HL-60 (cell line): ENCODE measurements around the gene PCK1.

Experiments used
- DNase-seq, 2 experiments: peaks; one replicate each; pipeline ENCODE4 v3.0.0-alpha.2; 2010 to 2020; ENCODE audit warnings: low read depth in 1 of 2, low spot score in 1 of 2
- H3K27ac ChIP-seq: fragments of 250-450 bp; sonication (Bioruptor Pico); replicated peaks from 2 replicates; pipeline ENCODE4 v1.5.1; 2020; ENCODE audit warnings: mild to moderate bottlenecking, moderate library complexity
- H3K27me3 ChIP-seq: fragments of 250-450 bp; sonication (Bioruptor Pico); 2 replicates; pipeline ENCODE4 v1.5.1; 2021; ENCODE audit warnings: mild to moderate bottlenecking, moderate library complexity; ENCODE audit not compliant: insufficient read depth, poor library complexity, severe bottlenecking
- H3K4me3 ChIP-seq: replicated peaks from 2 replicates; pipeline ENCODE4 v1.5.1; 2011; ENCODE audit warnings: mild to moderate bottlenecking, control low read depth, low read length; ENCODE audit not compliant: insufficient read depth
- GABPA ChIP-seq: IDR thresholded peaks from 2 replicates; pipeline ENCODE4 v1.6.1; 2012; ENCODE audit warnings: low read depth
- POLR2AphosphoS5 ChIP-seq: IDR thresholded peaks from 2 replicates; pipeline ENCODE4 v1.6.1; 2012; ENCODE audit warnings: low read depth
- SPI1 ChIP-seq: IDR thresholded peaks from 2 replicates; pipeline ENCODE4 v1.6.1; 2012; ENCODE audit warnings: low read depth, mild to moderate bottlenecking, borderline replicate concordance
- TF ChIP-seq, protein P1 (sequence below): IDR thresholded peaks from one replicate; pipeline ENCODE4 v1.5.1; 2011; ENCODE audit warnings: low read length, control low read depth, inconsistent platforms; ENCODE audit not compliant: insufficient read depth
- TF ChIP-seq, protein P2 (sequence below): IDR thresholded peaks from 2 replicates; pipeline ENCODE4 v1.6.1; 2012; ENCODE audit warnings: low read depth; ENCODE audit not compliant: insufficient replicate concordance

The PCK1 gene

DNA sequence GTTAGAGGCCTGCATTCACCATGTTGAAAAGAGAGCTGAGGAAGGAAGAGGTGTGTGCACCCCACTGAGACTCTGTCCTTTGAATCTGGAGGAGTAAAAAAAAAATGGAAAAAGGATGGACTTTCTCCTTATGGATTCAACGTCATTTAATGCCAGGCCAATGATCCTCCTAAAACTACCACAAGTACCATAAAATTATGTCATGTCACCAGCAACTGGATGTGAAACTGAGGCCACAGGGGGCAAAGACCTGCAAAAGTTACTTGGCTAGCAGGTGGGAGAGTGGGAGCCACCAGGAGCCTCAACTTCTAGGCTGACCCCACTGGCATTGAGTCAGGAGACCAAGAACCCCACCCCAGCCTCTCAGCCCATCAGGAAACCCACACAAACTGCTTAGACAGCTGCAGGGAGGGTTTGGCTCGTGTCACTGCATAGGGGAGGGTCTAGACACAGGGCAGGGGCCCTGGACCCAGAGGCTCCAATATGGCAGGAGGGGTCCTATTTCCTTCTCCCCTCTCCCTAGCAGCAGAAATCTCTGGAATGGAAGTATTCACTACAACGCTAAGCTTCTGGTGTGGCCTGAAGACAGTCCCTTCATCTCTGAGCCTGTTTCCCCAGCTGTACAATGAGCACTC is 11.0 kb downstream of the PCK1 start:
- TF ChIP-seq POLR2AphosphoS5 (no peak), GABPA (no peak), SPI1 (no peak)
- TF ChIP-seq, protein P1, sequence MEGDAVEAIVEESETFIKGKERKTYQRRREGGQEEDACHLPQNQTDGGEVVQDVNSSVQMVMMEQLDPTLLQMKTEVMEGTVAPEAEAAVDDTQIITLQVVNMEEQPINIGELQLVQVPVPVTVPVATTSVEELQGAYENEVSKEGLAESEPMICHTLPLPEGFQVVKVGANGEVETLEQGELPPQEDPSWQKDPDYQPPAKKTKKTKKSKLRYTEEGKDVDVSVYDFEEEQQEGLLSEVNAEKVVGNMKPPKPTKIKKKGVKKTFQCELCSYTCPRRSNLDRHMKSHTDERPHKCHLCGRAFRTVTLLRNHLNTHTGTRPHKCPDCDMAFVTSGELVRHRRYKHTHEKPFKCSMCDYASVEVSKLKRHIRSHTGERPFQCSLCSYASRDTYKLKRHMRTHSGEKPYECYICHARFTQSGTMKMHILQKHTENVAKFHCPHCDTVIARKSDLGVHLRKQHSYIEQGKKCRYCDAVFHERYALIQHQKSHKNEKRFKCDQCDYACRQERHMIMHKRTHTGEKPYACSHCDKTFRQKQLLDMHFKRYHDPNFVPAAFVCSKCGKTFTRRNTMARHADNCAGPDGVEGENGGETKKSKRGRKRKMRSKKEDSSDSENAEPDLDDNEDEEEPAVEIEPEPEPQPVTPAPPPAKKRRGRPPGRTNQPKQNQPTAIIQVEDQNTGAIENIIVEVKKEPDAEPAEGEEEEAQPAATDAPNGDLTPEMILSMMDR = no peak
- TF ChIP-seq, protein P2, sequence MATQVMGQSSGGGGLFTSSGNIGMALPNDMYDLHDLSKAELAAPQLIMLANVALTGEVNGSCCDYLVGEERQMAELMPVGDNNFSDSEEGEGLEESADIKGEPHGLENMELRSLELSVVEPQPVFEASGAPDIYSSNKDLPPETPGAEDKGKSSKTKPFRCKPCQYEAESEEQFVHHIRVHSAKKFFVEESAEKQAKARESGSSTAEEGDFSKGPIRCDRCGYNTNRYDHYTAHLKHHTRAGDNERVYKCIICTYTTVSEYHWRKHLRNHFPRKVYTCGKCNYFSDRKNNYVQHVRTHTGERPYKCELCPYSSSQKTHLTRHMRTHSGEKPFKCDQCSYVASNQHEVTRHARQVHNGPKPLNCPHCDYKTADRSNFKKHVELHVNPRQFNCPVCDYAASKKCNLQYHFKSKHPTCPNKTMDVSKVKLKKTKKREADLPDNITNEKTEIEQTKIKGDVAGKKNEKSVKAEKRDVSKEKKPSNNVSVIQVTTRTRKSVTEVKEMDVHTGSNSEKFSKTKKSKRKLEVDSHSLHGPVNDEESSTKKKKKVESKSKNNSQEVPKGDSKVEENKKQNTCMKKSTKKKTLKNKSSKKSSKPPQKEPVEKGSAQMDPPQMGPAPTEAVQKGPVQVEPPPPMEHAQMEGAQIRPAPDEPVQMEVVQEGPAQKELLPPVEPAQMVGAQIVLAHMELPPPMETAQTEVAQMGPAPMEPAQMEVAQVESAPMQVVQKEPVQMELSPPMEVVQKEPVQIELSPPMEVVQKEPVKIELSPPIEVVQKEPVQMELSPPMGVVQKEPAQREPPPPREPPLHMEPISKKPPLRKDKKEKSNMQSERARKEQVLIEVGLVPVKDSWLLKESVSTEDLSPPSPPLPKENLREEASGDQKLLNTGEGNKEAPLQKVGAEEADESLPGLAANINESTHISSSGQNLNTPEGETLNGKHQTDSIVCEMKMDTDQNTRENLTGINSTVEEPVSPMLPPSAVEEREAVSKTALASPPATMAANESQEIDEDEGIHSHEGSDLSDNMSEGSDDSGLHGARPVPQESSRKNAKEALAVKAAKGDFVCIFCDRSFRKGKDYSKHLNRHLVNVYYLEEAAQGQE = no peak
- no peak for DNase-seq
- no peak overlapping the region for H3K27ac ChIP-seq

DNA sequence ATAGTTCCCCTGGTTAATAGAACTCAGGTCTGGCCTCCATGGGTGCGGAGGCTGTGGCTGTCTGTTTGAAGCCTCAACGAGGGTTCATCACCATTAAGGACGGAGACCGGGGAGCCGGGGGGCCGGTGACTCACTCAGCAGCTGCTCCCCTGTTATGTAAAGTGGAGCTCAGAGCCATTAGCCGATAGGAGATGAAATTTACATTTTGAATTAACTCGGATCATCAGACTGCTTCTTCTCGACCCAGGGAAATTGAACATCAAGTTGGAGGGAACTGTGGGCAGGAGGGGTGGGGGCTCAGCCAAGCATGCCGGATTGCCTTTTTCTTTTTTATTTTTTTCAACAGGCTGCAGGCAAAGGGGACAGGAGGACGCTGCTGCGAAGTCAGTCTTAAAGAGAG is 12.3 kb downstream of the PCK1 start:
- DNase-seq = no peak
- no peak overlapping the region for H3K27ac ChIP-seq
- TF ChIP-seq GABPA (no peak), POLR2AphosphoS5 (no peak), SPI1 (no peak)
- TF ChIP-seq, protein P2 = no peak
- TF ChIP-seq, protein P1 = no peak
- H3K4me3 ChIP-seq = no peak overlapping the region
- H3K27me3 ChIP-seq = peaks cover 4% of the 10 kb centered on the region

More for the DNA sequence above, 11.0 kb downstream of the PCK1 start:
- no peak overlapping the region for H3K4me3 ChIP-seq
- H3K27me3 ChIP-seq = peaks cover 4% of the 10 kb centered on the region

DNA sequence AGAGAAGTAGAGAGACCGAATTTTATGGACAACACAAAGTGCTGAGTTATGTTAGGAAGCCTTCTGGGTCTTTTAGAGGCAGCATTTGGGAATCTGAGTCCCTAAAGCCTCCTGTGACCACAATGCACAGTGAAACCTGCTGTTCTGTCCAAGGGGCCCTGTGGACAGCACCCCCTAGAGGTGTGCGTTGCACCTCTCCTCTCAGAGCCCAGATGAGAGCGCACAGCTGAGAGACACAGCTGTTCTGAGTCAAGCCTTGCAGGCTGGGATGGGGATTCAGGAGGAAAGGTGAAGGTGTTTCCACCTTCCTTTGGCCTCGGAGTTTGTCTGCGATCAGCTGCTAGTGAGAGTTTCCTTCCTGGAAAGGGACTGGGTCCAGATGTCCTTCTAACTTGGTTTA is 13.0 kb downstream of the PCK1 start:
- no peak for TF ChIP-seq POLR2AphosphoS5
- Histone ChIP-seq H3K27me3 (peaks cover 4% of the 10 kb centered on the region), H3K4me3 (no peak overlapping the region), H3K27ac (no peak overlapping the region)
- DNase-seq = no peak

DNA sequence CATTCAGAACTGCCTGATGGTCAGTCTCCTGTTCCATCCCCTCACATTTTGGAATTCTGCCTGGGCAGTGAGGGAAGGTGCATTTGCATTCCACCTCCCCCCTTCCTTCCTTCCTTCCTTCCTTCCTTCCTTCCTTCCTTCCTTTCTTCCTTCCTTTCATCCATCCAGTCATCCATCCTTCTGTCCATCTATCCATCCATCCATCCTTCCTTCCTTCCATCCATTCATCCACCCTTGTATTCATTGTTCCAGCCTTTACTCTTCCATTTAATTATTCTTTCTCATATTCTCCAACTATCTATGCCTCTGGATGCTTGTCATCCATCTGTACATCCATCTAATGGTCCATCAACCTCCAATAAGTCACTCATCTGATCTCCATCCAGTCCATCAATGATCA is 14.0 kb downstream of the PCK1 start:
- Histone ChIP-seq H3K27ac (no peak overlapping the region), H3K4me3 (no peak overlapping the region), H3K27me3 (peaks cover 9% of the 10 kb centered on the region)
- TF ChIP-seq GABPA (no peak), POLR2AphosphoS5 (no peak), SPI1 (no peak)
- TF ChIP-seq, protein P2 = no peak
- TF ChIP-seq, protein P1 = no peak
- DNase-seq = no peak
